DLD1 (cell line): Measurements from ENCODE around the gene ASTN2.

Experiments
- in situ Hi-C: cut with HindIII; loops from 2 replicates; pipeline ENCODE4 v1.10.0; 2017; ENCODE audit warnings: low sequenced_read_pairs

ASTN2 gene

GRCh38 chr9:117029341-117029740 lies 385.5 kb downstream of the ASTN2 start:
- in situ Hi-C loops, result no loop called here

- in situ Hi-C loops, result no loop called here
Measured at GRCh38 chr9:117028103-117028858, 386.6 kb downstream of the ASTN2 start.

GRCh38 chr9:117021906-117022305 lies 393.0 kb downstream of the ASTN2 start:
- in situ Hi-C loops, result no loop called here

- in situ Hi-C loops, result no loop called here
Measured at GRCh38 chr9:117018966-117019617, 395.8 kb downstream of the ASTN2 start.

- in situ Hi-C loops, result no loop called here
Measured at GRCh38 chr9:117017414-117017985, 397.4 kb downstream of the ASTN2 start.

- in situ Hi-C loops, result no loop called here
Measured at GRCh38 chr9:117014061-117014460, 400.8 kb downstream of the ASTN2 start.

GRCh38 chr9:117013440-117013995 lies 401.3 kb downstream of the ASTN2 start:
- in situ Hi-C loops, result no loop called here

- in situ Hi-C loops, result no loop called here
Measured at GRCh38 chr9:117010061-117010460, 404.8 kb downstream of the ASTN2 start.

- in situ Hi-C loops, result no loop called here
Measured at GRCh38 chr9:117008876-117009275, 406.0 kb downstream of the ASTN2 start.

- in situ Hi-C loops, result no loop called here
Measured at GRCh38 chr9:117008461-117008860, 406.4 kb downstream of the ASTN2 start.

- in situ Hi-C loops, result no loop called here
Measured at GRCh38 chr9:117002686-117003085, 412.2 kb downstream of the ASTN2 start.

GRCh38 chr9:117000834-117001233 lies 414.0 kb downstream of the ASTN2 start:
- in situ Hi-C loops, result no loop called here

GRCh38 chr9:117000196-117000723 lies 414.6 kb downstream of the ASTN2 start:
- in situ Hi-C loops, result no loop called here

GRCh38 chr9:116998305-116998704 lies 416.6 kb downstream of the ASTN2 start:
- in situ Hi-C loops, result no loop called here

- in situ Hi-C loops, result no loop called here
Measured at GRCh38 chr9:116992865-116993264, 422.0 kb downstream of the ASTN2 start.

- in situ Hi-C loops, result no loop called here
Measured at GRCh38 chr9:116991051-116991450, 423.8 kb downstream of the ASTN2 start.

- in situ Hi-C loops, result no loop called here
Measured at GRCh38 chr9:116990592-116990991, 424.3 kb downstream of the ASTN2 start.

GRCh38 chr9:116987721-116988485 lies 427.0 kb downstream of the ASTN2 start:
- in situ Hi-C loops, result no loop called here

GRCh38 chr9:116986015-116986414 lies 428.8 kb downstream of the ASTN2 start:
- in situ Hi-C loops, result no loop called here

- in situ Hi-C loops, result no loop called here
Measured at GRCh38 chr9:116985596-116985995, 429.3 kb downstream of the ASTN2 start.

- in situ Hi-C loops, result no loop called here
Measured at GRCh38 chr9:116984111-116984510, 430.7 kb downstream of the ASTN2 start.
